Measurements from ENCODE around the gene CPE. TPM values are rescaled to one million over a fixed set of nuclear protein-coding genes. Genes with fewer than 3 reads are reported as not detected.

The CPE gene
- total RNA-seq, 1 donor: 6.9 TPM

DNA sequence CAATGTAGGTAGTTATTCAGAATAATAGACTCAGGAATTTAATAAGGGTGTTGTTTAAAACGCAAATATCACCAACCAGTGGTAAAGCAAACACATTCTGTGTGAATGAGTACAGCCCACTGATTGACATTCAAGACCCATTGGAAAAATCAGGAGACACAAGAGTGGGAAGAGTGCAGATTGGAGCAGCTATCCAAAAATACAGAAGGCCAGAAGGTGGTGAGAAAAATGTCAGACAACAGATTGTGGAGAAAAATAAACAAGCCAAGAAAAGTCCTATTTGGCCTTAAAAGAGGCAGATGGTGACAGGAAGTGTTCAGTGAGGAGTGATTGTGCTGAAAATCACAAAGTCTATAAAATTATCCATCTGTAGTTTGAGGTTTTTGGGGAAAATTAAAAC is 39.3 kb downstream of the CPE start:
- Histone ChIP-seq H2AFZ (ENCODE audit: low read length) (no peak overlapping the region), H3K27ac (ENCODE audit: low read depth, low read length) (no peak overlapping the region), H3K9me3 (ENCODE audit: low read depth, low read length) (no peaks in the 10 kb centered on the region), H3K27me3 (ENCODE audit: insufficient read depth, low read length) (no peaks in the 10 kb centered on the region), H3K36me3 (ENCODE audit: insufficient read depth, low read length) (no peaks in the 10 kb centered on the region), H3K4me2 (ENCODE audit: insufficient read depth, low read length) (no peak overlapping the region), H4K20me1 (ENCODE audit: insufficient read depth, low read length) (no peaks in the 10 kb centered on the region), H3K4me3 (ENCODE audit: insufficient read depth, low read length) (no peak overlapping the region), H3K4me1 (ENCODE audit: insufficient read depth, low read length) (no peaks in the 10 kb centered on the region), H3K79me2 (ENCODE audit: insufficient read depth, low read length) (no peaks in the 10 kb centered on the region)
- DNase-seq (ENCODE audit: insufficient read length, low spot score, missing footprints): no peak
- TF ChIP-seq, protein P1, sequence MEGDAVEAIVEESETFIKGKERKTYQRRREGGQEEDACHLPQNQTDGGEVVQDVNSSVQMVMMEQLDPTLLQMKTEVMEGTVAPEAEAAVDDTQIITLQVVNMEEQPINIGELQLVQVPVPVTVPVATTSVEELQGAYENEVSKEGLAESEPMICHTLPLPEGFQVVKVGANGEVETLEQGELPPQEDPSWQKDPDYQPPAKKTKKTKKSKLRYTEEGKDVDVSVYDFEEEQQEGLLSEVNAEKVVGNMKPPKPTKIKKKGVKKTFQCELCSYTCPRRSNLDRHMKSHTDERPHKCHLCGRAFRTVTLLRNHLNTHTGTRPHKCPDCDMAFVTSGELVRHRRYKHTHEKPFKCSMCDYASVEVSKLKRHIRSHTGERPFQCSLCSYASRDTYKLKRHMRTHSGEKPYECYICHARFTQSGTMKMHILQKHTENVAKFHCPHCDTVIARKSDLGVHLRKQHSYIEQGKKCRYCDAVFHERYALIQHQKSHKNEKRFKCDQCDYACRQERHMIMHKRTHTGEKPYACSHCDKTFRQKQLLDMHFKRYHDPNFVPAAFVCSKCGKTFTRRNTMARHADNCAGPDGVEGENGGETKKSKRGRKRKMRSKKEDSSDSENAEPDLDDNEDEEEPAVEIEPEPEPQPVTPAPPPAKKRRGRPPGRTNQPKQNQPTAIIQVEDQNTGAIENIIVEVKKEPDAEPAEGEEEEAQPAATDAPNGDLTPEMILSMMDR (IDR thresholded peaks at IDR 0.05; ENCODE audit: extremely low read depth, low read depth, low read length): no peak

DNA sequence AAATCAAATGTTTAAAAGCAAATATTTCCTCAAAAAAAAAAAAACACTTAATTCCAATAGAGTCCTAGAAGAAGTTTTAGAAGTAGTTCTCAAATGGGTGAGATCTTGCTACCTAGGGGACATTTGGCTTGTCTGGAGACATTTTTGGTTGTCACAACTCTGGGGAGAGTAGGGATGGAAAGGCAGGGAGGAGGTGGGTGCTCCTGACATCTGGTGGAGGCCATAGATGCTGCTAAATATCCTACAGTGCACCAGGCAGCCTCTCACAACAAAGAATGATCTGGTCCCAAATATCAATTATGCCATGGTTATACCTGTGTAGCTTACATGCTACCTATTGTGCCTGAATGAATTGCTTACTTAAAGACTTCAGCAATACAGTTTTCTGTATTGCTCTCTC is 46.8 kb downstream of the CPE start:
- DNase-seq (ENCODE audit: insufficient read length, low spot score, missing footprints): no peak
- H3K4me2 ChIP-seq (ENCODE audit: insufficient read depth, low read length): no peak overlapping the region
- H3K4me1 ChIP-seq (ENCODE audit: insufficient read depth, low read length): no peaks in the 10 kb centered on the region
- H3K36me3 ChIP-seq (ENCODE audit: insufficient read depth, low read length): no peaks in the 10 kb centered on the region
- no peak overlapping the region for H2AFZ ChIP-seq (ENCODE audit: low read length)
- no peak overlapping the region for H3K27ac ChIP-seq (ENCODE audit: low read depth, low read length)
- TF ChIP-seq, protein P1 (IDR thresholded peaks at IDR 0.05; ENCODE audit: extremely low read depth, low read depth, low read length): no peak
- no peaks in the 10 kb centered on the region for H4K20me1 ChIP-seq (ENCODE audit: insufficient read depth, low read length)
- H3K4me3 ChIP-seq (ENCODE audit: insufficient read depth, low read length): no peak overlapping the region
- no peaks in the 10 kb centered on the region for H3K79me2 ChIP-seq (ENCODE audit: insufficient read depth, low read length)
- no peaks in the 10 kb centered on the region for H3K9me3 ChIP-seq (ENCODE audit: low read depth, low read length)
- H3K27me3 ChIP-seq (ENCODE audit: insufficient read depth, low read length): no peaks in the 10 kb centered on the region

DNA sequence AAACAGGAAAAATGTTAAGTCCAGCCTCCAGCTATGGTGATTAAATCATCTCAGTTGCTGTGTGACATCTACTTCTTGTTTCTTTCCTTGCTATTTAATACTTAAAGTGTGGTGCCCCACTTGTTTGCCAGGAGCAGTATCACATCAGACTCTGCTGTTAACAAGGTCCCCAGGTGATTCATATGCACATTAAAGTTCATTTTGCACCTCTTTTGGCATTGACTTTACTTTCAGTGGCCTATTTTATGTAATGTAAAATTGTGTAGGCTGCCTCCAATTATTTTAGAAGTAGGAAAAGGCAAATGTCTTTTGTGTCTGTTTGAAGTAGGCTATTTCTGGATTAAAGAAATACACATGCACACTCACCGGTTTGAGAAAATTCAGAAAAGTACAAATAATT is 47.5 kb downstream of the CPE start:
- no peaks in the 10 kb centered on the region for H3K27me3 ChIP-seq (ENCODE audit: insufficient read depth, low read length)
- H3K36me3 ChIP-seq (ENCODE audit: insufficient read depth, low read length): no peaks in the 10 kb centered on the region
- no peaks in the 10 kb centered on the region for H3K4me1 ChIP-seq (ENCODE audit: insufficient read depth, low read length)
- H3K9me3 ChIP-seq (ENCODE audit: low read depth, low read length): no peaks in the 10 kb centered on the region
- DNase-seq (ENCODE audit: insufficient read length, low spot score, missing footprints): no peak
- H2AFZ ChIP-seq (ENCODE audit: low read length): no peak overlapping the region
- H4K20me1 ChIP-seq (ENCODE audit: insufficient read depth, low read length): no peaks in the 10 kb centered on the region
- H3K4me2 ChIP-seq (ENCODE audit: insufficient read depth, low read length): no peak overlapping the region
- H3K27ac ChIP-seq (ENCODE audit: low read depth, low read length): no peak overlapping the region
- no peak overlapping the region for H3K4me3 ChIP-seq (ENCODE audit: insufficient read depth, low read length)
- no peaks in the 10 kb centered on the region for H3K79me2 ChIP-seq (ENCODE audit: insufficient read depth, low read length)
- TF ChIP-seq, protein P1 (IDR thresholded peaks at IDR 0.05; ENCODE audit: extremely low read depth, low read depth, low read length): no peak

DNA sequence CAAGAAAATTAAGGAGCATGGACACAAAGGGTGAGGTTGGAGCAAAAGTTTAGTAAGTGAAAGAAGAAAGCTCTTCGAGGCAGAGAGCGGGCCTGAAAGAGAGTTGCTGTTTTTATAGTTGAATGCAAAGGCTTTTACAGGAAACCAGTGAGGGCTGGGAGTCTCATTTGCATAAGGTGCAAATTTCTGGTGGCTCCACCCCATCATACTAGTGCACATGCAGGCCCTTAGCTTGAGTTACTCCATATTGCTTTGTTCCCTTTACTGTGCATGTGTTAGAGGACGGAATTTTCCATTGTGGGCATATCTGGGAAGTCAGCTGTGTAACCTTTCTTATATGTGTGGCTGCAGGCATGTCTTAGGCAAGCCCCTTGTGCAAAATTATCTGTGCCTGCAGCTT is 48.0 kb downstream of the CPE start:
- DNase-seq (ENCODE audit: insufficient read length, low spot score, missing footprints): no peak
- Histone ChIP-seq H3K4me3 (ENCODE audit: insufficient read depth, low read length) (no peak overlapping the region), H4K20me1 (ENCODE audit: insufficient read depth, low read length) (no peaks in the 10 kb centered on the region), H3K27me3 (ENCODE audit: insufficient read depth, low read length) (no peaks in the 10 kb centered on the region), H2AFZ (ENCODE audit: low read length) (no peak overlapping the region), H3K4me1 (ENCODE audit: insufficient read depth, low read length) (no peaks in the 10 kb centered on the region), H3K4me2 (ENCODE audit: insufficient read depth, low read length) (no peak overlapping the region), H3K27ac (ENCODE audit: low read depth, low read length) (no peak overlapping the region), H3K36me3 (ENCODE audit: insufficient read depth, low read length) (no peaks in the 10 kb centered on the region), H3K9me3 (ENCODE audit: low read depth, low read length) (no peaks in the 10 kb centered on the region), H3K79me2 (ENCODE audit: insufficient read depth, low read length) (no peaks in the 10 kb centered on the region)
- TF ChIP-seq, protein P1 (IDR thresholded peaks at IDR 0.05; ENCODE audit: extremely low read depth, low read depth, low read length): no peak

All from osteoblast (primary cell).